ENCODE results near the gene ATRNL1.

GRCh38 chr10:115300080-115300479, 206.9 kb downstream of the ATRNL1 start:
- TF ChIP-seq TARDBP (IDR thresholded peaks at IDR 0.05) (no peak), SUZ12 (IDR thresholded peaks at IDR 0.05) (no peak), SP1 (IDR thresholded peaks at IDR 0.05) (no peak), NFRKB (IDR thresholded peaks at IDR 0.05) (no peak), HDGF (IDR thresholded peaks at IDR 0.05; ENCODE audit: borderline replicate concordance) (no peak), ELF4 (IDR thresholded peaks at IDR 0.05) (no peak), BHLHE40 (IDR thresholded peaks at IDR 0.05; ENCODE audit: borderline replicate concordance) (no peak), ARNT (IDR thresholded peaks at IDR 0.05) (no peak)
